Immature natural killer cell (primary cell): ENCODE results near the gene UNC5A. TPM values are rescaled to one million over a fixed set of nuclear protein-coding genes. Genes with fewer than 3 reads are reported as not detected.
A peak's percentile ranks its signal among the peaks of the same experiment; 100 is the strongest.

Experiments used
- DNase-seq, 3 donors: peaks; one replicate each; pipeline ENCODE4 v3.0.0; 2022; ENCODE audit warnings: mixed read lengths in 1 of 3
- H3K27ac Mint-ChIP-seq, 6 donors: one replicate each; pipeline ENCODE4 v1.8.0; 2020; ENCODE audit warnings: mixed read lengths in 6 of 6, mild to moderate bottlenecking in 5 of 6, inconsistent platforms in 4 of 6, moderate library complexity in 3 of 6
- H3K27me3 Mint-ChIP-seq, 3 donors: one replicate each; pipeline ENCODE4 v1.8.0; 2020 to 2021; ENCODE audit warnings: low read depth in 3 of 3, mild to moderate bottlenecking in 3 of 3, mixed read lengths in 3 of 3, moderate library complexity in 3 of 3, inconsistent platforms in 1 of 3
- H3K36me3 Mint-ChIP-seq, 3 donors: one replicate each; pipeline ENCODE4 v1.8.0; 2020; ENCODE audit warnings: mixed read lengths in 3 of 3, inconsistent platforms in 2 of 3, mild to moderate bottlenecking in 2 of 3
- H3K4me1 Mint-ChIP-seq, 2 donors: one replicate each; pipeline ENCODE4 v1.8.0; 2020; ENCODE audit warnings: inconsistent platforms in 2 of 2, mild to moderate bottlenecking in 2 of 2, mixed read lengths in 2 of 2, moderate library complexity in 1 of 2
- H3K4me3 Mint-ChIP-seq, 5 donors: one replicate each; pipeline ENCODE4 v1.8.0; 2020; ENCODE audit warnings: mild to moderate bottlenecking in 5 of 5, mixed read lengths in 5 of 5, inconsistent platforms in 3 of 5, moderate library complexity in 3 of 5
- H3K9me3 Mint-ChIP-seq, 6 donors: one replicate each; pipeline ENCODE4 v1.8.0; 2020; ENCODE audit warnings: mild to moderate bottlenecking in 6 of 6, mixed read lengths in 6 of 6, inconsistent platforms in 4 of 6, moderate library complexity in 3 of 6
- polyA plus RNA-seq, 3 donors: library from polyadenylated mRNA; unstranded; fragments of 300-500 nt; fragmentation: Illumina TruSeq; gene quantifications; one replicate each; pipeline ENCODE4 v1.2.3, GENCODE V29; 2021

Gene UNC5A
- polyA plus RNA-seq, 3 donors from 2014 or later, result not detected

DNA sequence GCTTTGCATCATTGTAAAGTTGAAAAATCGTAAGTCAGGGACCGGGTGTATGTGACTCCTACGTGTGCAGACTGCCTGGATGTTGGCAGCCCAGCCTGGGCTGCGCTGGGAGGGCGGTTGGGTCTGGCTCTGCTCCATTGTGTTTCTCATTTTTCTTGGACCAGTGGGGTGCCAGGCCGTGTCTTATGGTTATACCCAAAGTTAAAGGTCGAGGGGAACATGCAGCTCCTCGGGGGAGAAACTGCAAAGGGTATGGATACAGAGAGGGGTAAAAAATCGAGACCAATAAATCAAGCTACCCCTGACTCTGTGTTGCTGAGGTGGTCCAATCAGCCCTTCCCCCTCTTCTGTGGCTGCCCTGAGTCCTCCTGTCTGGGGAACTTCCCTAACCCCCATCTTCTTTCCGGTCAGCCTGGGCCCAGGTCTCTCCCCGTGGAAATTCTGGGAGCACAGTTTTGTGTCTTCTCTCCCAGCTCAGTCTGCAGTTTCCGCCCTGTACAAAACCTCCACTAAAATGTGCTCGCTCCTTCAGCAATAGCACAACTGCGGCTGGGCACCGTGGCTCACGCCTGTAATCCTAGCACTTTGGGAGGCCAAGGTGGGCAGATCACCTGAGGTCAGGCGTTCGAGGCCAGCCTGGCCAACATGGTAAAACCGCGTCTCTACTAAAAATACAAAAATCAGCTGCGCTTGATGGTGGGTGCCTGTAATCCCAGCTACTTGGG is 34.1 kb upstream of the UNC5A start:
- Mint-ChIP-seq H3K36me3 (no peaks in the 10 kb centered on the region), H3K27ac (no peak overlapping the region), H3K9me3 (no peaks in the 10 kb centered on the region), H3K4me1 (no peaks in the 10 kb centered on the region), H3K4me3 (no peak overlapping the region), H3K27me3 (peaks cover 13 to 26% (median 17%) of the 10 kb centered on the region in 3 donors)
- no peak for DNase-seq

DNA sequence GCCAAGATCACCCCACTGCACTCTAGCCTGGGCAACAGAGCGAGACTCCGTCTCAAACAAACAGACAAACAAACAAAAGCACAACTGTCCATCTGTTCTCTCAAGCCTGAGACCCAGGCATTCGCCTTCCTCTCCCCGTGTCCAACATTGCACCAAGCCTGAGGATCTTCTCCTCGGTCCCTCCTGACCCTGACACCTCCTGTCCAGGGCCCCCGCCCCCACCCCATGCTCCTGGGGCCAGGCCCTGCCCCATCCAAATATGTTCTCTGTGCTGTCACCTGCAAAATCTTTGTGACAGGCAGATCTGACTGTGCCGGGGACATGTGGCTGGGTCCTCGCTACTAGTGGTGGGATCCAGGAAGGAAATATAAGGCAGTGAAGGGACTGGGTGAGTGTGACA is 33.4 kb upstream of the UNC5A start:
- H3K4me3 Mint-ChIP-seq, result no peak overlapping the region
- H3K27me3 Mint-ChIP-seq, result peaks cover 11 to 24% (median 13%) of the 10 kb centered on the region in 3 donors
- H3K9me3 Mint-ChIP-seq, result no peaks in the 10 kb centered on the region
- no peaks in the 10 kb centered on the region for H3K4me1 Mint-ChIP-seq
- H3K36me3 Mint-ChIP-seq, result no peaks in the 10 kb centered on the region
- DNase-seq, result no peak
- H3K27ac Mint-ChIP-seq, result no peak overlapping the region

DNA sequence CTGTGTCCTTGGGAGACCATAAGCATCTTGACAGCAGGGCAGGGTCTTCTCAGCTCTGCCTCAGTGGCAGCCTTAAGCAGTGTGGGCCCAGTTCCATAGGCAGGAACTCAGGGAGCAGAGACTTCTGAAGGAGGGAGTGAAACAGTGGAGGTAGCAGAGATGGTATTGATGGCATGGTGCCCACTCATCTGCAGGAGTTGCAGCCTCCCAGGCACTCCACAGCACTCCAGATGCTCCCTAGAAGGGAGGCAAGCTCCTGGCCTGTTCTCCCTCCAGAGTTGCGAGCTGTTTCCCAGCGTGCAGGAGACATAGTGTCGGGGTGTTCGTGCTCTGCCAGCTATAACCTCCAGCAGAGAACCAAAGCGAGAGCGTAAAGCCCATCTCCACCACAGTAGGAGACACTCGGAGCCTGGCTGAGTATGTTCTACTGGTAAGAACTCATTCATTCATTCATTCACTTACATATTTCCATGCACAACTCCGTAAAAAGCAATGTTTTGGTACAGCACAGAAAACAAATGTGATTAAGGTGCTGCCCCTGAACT is 31.4 kb upstream of the UNC5A start:
- H3K27me3 Mint-ChIP-seq, result peaks cover 8 to 20% (median 16%) of the 10 kb centered on the region in 3 donors
- H3K4me1 Mint-ChIP-seq, result no peaks in the 10 kb centered on the region
- no peaks in the 10 kb centered on the region for H3K36me3 Mint-ChIP-seq
- no peak overlapping the region for H3K4me3 Mint-ChIP-seq
- H3K9me3 Mint-ChIP-seq, result no peaks in the 10 kb centered on the region
- DNase-seq, result no peak
- H3K27ac Mint-ChIP-seq, result no peak overlapping the region

DNA sequence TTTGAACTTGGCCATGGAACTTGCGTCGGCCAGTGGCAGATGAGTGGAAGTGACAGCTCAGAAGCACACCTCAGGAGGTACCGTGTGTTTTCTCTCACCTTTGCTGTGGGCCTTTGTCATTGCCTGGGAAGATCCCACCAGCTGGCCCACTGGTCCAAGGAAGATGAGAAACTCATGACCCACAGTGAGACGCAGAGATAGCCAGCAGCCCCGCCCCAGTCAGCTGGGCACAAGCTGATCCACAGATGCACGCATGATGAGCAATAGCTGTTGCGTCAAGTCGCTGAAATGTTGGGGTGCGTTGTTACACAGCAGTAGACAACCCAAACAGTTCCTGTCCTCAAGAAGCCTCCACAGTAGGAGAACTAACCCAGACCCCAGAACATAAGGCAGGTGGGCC is 30.8 kb upstream of the UNC5A start:
- H3K36me3 Mint-ChIP-seq, result no peaks in the 10 kb centered on the region

DNA sequence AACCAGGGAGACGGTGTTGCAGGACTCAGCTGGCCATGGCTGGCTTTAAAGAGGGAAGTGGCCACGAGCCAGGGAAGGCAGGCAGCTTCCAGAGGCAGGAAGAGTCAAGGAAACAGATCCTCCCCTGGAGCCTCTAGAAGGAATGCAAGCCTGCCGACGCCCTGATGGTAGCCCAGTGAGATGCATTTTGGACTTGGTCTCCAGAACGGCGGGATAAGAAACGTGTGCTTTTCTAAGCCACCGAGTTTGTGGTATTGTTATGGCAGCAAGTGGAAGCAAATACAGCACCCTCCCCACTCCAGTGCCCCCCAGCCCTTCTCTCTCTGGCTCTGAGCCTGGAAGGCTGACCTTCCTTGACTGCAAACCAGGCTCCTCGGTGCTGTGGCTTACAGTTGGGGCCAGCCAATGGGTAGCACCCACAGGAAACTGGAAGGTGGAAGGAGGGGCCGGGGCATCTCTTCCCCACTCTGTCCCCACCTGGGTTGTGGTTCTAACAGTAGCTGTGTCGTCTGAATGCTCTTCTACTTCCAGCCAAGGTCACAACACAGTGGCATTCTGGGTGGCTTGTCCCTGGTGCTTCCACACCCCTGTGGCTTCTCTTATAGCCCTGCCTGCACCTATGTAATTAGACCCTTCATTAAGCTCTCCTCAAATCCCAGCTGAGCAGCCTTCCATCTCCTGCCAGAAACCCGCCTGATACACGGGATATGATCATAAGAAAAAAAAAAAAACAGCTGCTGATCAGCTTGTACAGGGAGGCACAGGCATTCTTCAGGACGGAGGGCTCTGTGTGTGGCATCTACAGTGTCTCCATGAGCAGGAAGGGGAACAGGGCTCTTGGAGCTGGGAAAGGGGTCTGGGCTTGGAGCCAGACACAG is 29.9 kb upstream of the UNC5A start:
- Mint-ChIP-seq H3K27ac (peak overlapping the region in 1 of 6 donors; percentile 28), H3K4me1 (no peaks in the 10 kb centered on the region), H3K36me3 (no peaks in the 10 kb centered on the region), H3K4me3 (no peak overlapping the region), H3K27me3 (peaks cover 8 to 20% (median 13%) of the 10 kb centered on the region in 3 donors), H3K9me3 (no peaks in the 10 kb centered on the region)
- no peak for DNase-seq

More for the DNA sequence above, 30.8 kb upstream of the UNC5A start:
- H3K27ac Mint-ChIP-seq, result peak overlapping the region in 1 of 6 donors; percentile 30
- no peak for DNase-seq
- peaks cover 8 to 20% (median 16%) of the 10 kb centered on the region in 3 donors for H3K27me3 Mint-ChIP-seq
- no peaks in the 10 kb centered on the region for H3K9me3 Mint-ChIP-seq
- H3K4me1 Mint-ChIP-seq, result no peaks in the 10 kb centered on the region
- H3K4me3 Mint-ChIP-seq, result no peak overlapping the region

DNA sequence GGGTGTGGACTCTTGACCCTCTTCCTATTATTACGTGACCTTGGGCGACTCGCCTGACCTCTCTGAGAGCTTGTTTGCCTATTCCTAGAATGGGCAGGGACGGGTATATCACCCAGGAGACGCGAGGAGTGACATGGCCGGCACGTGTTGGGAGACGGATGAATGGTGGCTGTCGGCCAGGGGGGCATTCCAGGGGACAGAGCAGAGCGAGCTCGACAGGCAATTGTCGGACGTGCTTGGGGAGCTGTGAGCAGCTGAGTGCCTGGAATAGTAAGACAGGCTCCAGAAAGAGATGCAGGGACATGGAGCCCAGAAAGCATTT is 29.3 kb upstream of the UNC5A start:
- Mint-ChIP-seq H3K27me3 (peaks cover 8 to 20% (median 13%) of the 10 kb centered on the region in 3 donors), H3K36me3 (no peaks in the 10 kb centered on the region)

DNA sequence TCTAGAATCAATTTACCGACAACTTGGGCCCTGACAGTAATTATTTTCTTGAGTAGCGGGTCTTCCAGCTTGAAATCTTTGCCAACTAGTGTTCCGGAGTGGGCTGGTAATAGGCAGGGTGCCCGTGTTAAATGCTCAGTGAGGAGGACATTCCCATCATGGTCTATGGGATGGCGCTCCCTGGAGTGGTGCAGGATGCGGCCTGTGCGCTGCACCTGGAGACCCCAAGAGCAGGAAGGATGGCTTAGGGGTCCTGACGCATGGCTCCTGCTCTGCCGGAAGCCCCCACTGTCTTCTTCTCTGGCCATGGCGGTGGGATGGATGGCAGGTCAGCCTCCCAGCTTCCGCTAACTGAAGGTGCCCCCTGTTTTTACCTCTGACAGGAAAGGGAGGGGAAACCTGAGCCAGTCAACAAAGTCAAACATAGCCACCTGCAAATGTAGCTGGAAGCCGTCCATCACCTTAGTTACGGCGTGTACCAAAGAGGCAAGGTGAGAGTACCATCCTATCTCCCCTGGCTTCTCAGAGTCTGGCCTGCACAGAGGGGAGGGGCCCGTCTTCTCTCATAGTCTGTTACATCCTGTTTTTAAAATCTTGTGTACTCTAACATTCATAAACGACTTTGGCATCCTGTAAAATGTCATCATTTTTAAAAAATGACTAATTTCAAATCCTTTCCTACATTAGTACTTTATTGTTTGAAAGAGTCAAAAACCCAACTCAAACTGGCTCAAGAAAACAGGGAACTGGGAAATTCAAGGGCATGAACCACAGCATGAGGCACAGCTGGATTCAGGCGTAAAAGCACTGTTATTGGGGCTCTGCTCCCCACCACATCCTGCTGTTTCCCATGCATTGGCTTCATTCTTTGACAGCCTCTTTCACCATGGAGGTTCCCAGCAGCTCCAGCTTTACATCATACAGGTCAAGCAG is 28.5 kb upstream of the UNC5A start:
- no peaks in the 10 kb centered on the region for H3K9me3 Mint-ChIP-seq
- no peak for DNase-seq
- no peaks in the 10 kb centered on the region for H3K4me1 Mint-ChIP-seq
- H3K27me3 Mint-ChIP-seq, result peaks cover 8 to 20% (median 13%) of the 10 kb centered on the region in 3 donors
- H3K36me3 Mint-ChIP-seq, result no peaks in the 10 kb centered on the region
- H3K4me3 Mint-ChIP-seq, result no peak overlapping the region
- no peak overlapping the region for H3K27ac Mint-ChIP-seq

More for the DNA sequence above, 29.3 kb upstream of the UNC5A start:
- no peaks in the 10 kb centered on the region for H3K9me3 Mint-ChIP-seq
- no peak for DNase-seq
- H3K4me1 Mint-ChIP-seq, result no peaks in the 10 kb centered on the region
- H3K27ac Mint-ChIP-seq, result no peak overlapping the region
- no peak overlapping the region for H3K4me3 Mint-ChIP-seq

DNA sequence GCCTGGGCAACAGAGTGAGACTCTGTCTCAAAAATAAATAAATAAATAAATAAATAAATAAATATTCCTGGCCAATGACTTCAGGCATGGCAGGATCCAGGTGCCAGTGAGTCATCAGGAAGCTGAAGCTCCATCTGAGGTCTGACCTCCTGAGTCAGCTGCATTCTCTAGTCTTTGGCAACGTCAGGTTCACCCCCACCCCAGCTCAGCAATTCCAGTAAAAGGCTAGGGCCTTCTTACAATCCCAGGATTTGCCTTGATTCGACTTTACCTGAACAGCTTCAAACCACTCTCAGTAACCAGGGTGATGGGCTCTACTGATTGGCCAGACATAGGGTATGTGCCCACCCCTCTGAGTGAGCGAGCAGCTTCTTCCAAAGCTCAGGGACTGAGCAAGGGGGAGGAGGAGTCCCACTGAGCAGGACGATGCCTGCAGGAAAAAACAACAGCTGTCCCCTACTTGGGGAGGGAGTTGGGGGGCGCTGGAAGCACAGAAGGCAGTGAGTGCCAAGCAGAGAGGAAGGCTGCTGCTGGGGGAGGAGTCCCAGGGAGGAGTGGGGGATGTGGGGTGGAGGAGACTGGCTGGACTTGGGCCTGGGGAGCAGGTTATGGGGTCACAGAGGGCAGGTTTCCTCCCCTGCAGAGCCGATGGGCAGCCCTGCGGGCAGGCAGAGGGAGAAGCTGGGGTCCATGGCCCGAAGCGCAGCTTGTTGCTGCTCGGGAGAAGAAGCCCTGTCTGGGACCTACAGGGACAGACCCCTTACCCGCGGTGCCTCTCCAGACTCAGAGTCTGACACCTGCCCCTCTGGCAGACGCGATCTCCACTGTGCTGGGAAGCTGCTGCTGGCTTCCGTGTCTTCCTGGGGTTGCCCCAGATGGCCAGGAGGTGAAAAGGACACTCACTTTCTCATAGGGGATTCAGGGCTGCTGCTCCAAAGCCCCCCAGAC is 25.9 kb upstream of the UNC5A start:
- no peaks in the 10 kb centered on the region for H3K36me3 Mint-ChIP-seq
- peaks cover 0 to 2% (median 0%) of the 10 kb centered on the region in 6 donors for H3K9me3 Mint-ChIP-seq
- H3K27me3 Mint-ChIP-seq, result peaks cover 8 to 18% (median 15%) of the 10 kb centered on the region in 3 donors
- H3K4me3 Mint-ChIP-seq, result no peak overlapping the region
- no peak for DNase-seq
- H3K27ac Mint-ChIP-seq, result no peak overlapping the region
- H3K4me1 Mint-ChIP-seq, result no peaks in the 10 kb centered on the region

DNA sequence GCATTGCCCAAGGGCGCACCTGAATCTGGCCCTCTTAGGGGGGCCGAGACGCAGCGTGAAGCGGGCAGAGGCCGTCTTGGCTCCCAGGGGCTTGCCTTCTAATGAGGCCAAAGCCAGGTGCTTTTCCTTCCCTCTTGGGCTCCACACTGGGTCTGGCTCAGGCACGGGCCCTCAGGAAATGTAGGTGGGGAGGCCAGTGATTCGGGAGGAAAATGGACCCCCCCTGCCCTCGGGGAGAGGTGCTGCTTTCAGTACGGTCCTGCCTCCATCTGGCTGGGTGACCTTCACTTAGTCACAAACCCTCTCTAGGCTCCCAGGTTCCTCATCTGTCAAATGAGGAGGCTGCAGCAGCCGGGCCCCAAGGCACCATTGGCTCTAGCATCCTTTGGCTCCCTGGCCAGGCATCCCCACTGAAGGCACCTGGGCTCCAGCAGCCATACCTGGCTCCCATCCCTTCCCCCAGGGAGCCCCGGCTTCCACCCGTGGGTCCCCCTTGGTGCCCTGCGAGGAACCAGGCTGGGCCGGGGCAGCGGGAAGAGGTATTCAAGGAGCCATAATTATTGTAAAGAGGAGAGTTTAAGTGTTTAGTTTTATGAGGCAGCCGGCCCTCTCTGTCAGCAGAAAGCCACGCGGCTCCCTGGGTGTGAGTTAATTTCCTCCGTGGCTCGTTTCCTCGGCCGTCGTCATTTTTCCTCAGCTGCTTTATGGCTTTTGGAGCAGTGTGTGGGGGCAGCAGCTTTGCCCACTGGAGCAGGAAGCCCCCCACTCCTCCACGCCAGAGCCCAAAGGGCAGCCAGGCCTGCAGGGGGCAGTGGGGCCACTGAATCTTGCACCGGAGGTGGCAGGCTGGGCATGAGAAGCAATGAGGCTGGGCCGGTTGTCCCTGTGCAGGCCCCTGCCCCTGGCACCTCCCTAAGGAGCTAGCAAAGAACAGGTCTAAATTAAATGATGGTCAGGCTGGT is 24.9 kb upstream of the UNC5A start:
- H3K4me1 Mint-ChIP-seq, result no peaks in the 10 kb centered on the region
- no peaks in the 10 kb centered on the region for H3K36me3 Mint-ChIP-seq
- H3K9me3 Mint-ChIP-seq, result peaks cover 0 to 2% (median 0%) of the 10 kb centered on the region in 6 donors
- H3K27ac Mint-ChIP-seq, result no peak overlapping the region
- H3K4me3 Mint-ChIP-seq, result no peak overlapping the region
- peaks cover 8 to 16% (median 13%) of the 10 kb centered on the region in 3 donors for H3K27me3 Mint-ChIP-seq
- no peak for DNase-seq

DNA sequence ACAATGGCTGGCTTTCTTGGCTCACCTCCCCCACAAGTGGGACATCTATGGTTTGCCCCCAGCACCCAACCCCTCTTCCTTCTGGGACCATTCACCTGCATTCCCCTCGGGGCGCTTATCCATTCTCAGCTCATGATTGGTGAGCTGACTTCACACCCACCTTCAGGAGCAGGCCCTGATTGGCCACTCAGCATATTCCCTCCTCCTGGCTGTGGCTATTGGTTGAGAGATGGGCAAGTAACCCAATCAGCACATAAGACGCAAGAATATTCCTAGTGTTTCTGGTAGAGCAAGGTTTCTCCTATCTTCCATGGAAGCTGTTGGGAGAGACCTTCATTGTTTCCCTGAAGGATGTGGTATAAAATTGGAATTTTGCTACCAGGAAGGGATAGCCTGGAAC is 22.7 kb upstream of the UNC5A start:
- Mint-ChIP-seq H3K27ac (no peak overlapping the region), H3K36me3 (no peaks in the 10 kb centered on the region), H3K4me3 (no peak overlapping the region), H3K9me3 (peaks cover 0 to 2% (median 0%) of the 10 kb centered on the region in 6 donors), H3K27me3 (peaks cover 5 to 12% (median 6%) of the 10 kb centered on the region in 3 donors), H3K4me1 (no peaks in the 10 kb centered on the region)
- DNase-seq, result no peak

DNA sequence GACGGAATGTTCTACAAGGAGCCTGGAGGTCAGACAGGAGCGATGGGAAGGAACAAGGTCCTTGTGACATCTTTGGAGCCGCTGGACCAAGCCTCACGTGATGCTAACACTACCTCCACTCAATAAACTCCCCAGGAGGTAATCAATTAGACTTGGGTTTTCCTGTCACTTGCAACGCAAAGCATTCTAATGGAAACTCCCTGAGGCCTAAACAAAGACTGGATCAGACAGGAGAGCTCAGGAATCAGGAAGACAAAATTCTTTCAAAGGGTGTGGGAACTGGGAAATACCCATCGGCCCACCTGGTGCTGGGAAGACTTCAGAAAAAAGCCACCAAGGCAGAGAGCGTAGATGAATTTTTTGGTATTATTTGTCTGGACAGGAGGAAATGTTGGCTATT is 22.3 kb upstream of the UNC5A start:
- H3K27ac Mint-ChIP-seq, result no peak overlapping the region
- no peaks in the 10 kb centered on the region for H3K36me3 Mint-ChIP-seq
- H3K27me3 Mint-ChIP-seq, result peaks cover 5 to 11% (median 6%) of the 10 kb centered on the region in 3 donors
- no peak for DNase-seq
- H3K9me3 Mint-ChIP-seq, result peaks cover 0 to 2% (median 0%) of the 10 kb centered on the region in 6 donors
- no peaks in the 10 kb centered on the region for H3K4me1 Mint-ChIP-seq
- H3K4me3 Mint-ChIP-seq, result no peak overlapping the region
